RWPE2 (cell line): Measurements from ENCODE around the gene NUMBL.
A peak's percentile ranks its signal among the peaks of the same experiment; 100 is the strongest.

Experiments
- ATAC-seq: fragments of 200-7000 bp; cut with Tn5 transposase; 3 replicates; pipeline ENCODE4 v1.9.1; 2021; ENCODE audit warnings: low read depth
- DNase-seq: peaks from one replicate; pipeline ENCODE4 v3.0.0-alpha.2; 2020; ENCODE audit warnings: low spot score
- H3K27ac ChIP-seq: fragments of 450-650 bp; 2 replicates; pipeline ENCODE4 v1.5.1; 2017; ENCODE audit warnings: mild to moderate bottlenecking; ENCODE audit not compliant: poor library complexity, severe bottlenecking
- H3K27me3 ChIP-seq: fragments of 250-450 bp; sonication (Bioruptor Pico); 2 replicates; pipeline ENCODE4 v1.5.1; 2021; ENCODE audit warnings: mild to moderate bottlenecking, moderate library complexity; ENCODE audit not compliant: insufficient read depth, poor library complexity, severe bottlenecking
- H3K36me3 ChIP-seq: fragments of 250-450 bp; sonication (Bioruptor Pico); 2 replicates; pipeline ENCODE4 v1.5.1; 2020; ENCODE audit warnings: low read depth, mild to moderate bottlenecking, moderate library complexity
- H3K4me1 ChIP-seq: fragments of 250-450 bp; sonication (Bioruptor Pico); 2 replicates; pipeline ENCODE4 v1.5.1; 2021; ENCODE audit warnings: mild to moderate bottlenecking, moderate library complexity; ENCODE audit not compliant: insufficient read depth, poor library complexity, severe bottlenecking
- H3K4me3 ChIP-seq: fragments of 250-450 bp; sonication (Bioruptor Pico); 2 replicates; pipeline ENCODE4 v1.5.1; 2021; ENCODE audit warnings: mild to moderate bottlenecking, moderate library complexity; ENCODE audit not compliant: severe bottlenecking
- H3K9me3 ChIP-seq: fragments of 250-450 bp; sonication (Bioruptor Pico); 2 replicates; pipeline ENCODE4 v1.5.1; 2021; ENCODE audit warnings: mild to moderate bottlenecking, moderate library complexity; ENCODE audit not compliant: severe bottlenecking
- TF ChIP-seq, protein P1 (sequence below): fragments of 450-650 bp; IDR thresholded peaks from one replicate; pipeline ENCODE4 v1.5.1; 2017; ENCODE audit warnings: mild to moderate bottlenecking, moderate library complexity; ENCODE audit not compliant: poor library complexity, severe bottlenecking

The NUMBL gene

DNA sequence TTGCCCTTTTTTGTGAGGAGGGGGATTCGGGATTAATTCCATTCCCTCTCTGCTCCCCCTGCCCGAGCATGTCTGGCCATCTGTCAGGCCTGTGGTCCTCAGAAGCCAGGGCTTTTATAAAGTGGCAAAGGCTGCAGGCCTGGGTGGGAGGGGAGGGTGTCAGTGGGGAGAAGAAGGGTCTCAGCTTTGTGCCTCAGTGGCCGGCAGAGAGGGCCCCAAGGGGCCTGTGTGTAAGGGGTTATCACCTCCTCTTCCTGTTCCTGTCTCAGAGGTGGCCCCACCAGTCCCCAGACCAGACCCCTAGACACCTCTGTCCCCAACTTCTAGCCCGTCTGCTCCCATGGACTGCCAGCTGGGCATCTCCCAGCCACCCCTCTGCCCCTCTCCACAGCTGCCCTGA is 3.4 kb upstream of the NUMBL start:
- H3K9me3 ChIP-seq = no peaks in the 10 kb centered on the region
- DNase-seq (no peak), ATAC-seq (no peak)
- peaks cover 20% of the 10 kb centered on the region for H3K36me3 ChIP-seq
- no peaks in the 10 kb centered on the region for H3K27me3 ChIP-seq
- no peak overlapping the region for H3K4me3 ChIP-seq
- TF ChIP-seq, protein P1, sequence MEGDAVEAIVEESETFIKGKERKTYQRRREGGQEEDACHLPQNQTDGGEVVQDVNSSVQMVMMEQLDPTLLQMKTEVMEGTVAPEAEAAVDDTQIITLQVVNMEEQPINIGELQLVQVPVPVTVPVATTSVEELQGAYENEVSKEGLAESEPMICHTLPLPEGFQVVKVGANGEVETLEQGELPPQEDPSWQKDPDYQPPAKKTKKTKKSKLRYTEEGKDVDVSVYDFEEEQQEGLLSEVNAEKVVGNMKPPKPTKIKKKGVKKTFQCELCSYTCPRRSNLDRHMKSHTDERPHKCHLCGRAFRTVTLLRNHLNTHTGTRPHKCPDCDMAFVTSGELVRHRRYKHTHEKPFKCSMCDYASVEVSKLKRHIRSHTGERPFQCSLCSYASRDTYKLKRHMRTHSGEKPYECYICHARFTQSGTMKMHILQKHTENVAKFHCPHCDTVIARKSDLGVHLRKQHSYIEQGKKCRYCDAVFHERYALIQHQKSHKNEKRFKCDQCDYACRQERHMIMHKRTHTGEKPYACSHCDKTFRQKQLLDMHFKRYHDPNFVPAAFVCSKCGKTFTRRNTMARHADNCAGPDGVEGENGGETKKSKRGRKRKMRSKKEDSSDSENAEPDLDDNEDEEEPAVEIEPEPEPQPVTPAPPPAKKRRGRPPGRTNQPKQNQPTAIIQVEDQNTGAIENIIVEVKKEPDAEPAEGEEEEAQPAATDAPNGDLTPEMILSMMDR = no peak
- H3K27ac ChIP-seq = no peak overlapping the region
- H3K4me1 ChIP-seq = no peaks in the 10 kb centered on the region

DNA sequence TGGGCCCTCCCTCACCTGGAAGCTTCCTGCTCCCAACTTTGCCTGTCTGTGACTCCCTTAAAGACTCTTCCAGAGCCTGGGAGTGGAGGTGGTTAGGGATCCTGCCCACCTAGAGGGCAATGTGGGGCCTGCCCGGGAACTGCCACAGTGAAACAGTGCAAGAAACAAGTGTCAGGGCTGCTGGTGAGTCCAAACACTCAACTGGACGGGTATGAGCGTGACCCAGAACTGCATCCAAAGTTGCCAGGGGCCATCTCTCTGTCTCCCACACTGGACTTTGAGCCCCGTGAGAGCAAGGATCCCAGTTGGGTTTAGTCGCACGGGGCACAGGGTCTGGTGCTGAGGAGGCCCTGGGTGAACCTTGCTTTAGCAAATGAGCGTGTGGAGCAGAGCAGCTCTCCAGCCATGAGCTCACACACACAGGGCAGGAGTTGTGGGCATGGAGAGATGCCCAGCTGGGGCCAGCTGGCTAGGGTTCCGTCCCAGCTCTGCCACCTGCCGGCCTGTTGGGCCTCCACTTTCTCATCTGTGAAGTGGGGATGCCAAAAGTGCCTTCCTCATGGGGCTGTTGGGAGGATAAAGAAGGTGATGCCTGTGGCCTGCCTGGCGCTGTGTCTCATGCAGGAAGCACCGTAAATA is 2.8 kb upstream of the NUMBL start:
- H3K9me3 ChIP-seq = no peaks in the 10 kb centered on the region
- TF ChIP-seq, protein P1 = no peak
- DNase-seq (no peak), ATAC-seq (no peak)
- peaks cover 20% of the 10 kb centered on the region for H3K36me3 ChIP-seq
- no peak overlapping the region for H3K4me3 ChIP-seq
- no peaks in the 10 kb centered on the region for H3K27me3 ChIP-seq
- no peaks in the 10 kb centered on the region for H3K4me1 ChIP-seq
- H3K27ac ChIP-seq = no peak overlapping the region

DNA sequence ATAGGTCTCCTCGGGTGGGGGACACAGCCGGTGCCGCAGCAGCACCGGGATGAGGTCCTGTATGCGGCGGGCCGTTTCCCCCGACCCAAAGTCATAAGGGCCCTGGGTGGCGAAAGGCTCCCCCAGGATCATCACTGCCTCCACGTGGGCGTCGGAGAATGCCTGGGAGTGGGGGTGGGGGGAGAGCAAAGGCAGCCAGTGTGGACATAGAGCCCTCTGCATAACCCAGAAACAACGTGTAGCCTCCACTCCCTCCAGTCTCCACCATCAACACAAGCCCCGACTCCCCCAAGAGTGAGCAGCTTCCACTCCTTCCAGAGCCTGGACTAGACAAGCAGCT is 1.7 kb upstream of the NUMBL start:
- no peak for ATAC-seq
- Histone ChIP-seq H3K9me3 (no peaks in the 10 kb centered on the region), H3K27me3 (no peaks in the 10 kb centered on the region), H3K4me1 (no peaks in the 10 kb centered on the region), H3K36me3 (peaks cover 20% of the 10 kb centered on the region), H3K4me3 (no peak overlapping the region), H3K27ac (no peak overlapping the region)
- no peak for DNase-seq
- TF ChIP-seq, protein P1 = no peak

DNA sequence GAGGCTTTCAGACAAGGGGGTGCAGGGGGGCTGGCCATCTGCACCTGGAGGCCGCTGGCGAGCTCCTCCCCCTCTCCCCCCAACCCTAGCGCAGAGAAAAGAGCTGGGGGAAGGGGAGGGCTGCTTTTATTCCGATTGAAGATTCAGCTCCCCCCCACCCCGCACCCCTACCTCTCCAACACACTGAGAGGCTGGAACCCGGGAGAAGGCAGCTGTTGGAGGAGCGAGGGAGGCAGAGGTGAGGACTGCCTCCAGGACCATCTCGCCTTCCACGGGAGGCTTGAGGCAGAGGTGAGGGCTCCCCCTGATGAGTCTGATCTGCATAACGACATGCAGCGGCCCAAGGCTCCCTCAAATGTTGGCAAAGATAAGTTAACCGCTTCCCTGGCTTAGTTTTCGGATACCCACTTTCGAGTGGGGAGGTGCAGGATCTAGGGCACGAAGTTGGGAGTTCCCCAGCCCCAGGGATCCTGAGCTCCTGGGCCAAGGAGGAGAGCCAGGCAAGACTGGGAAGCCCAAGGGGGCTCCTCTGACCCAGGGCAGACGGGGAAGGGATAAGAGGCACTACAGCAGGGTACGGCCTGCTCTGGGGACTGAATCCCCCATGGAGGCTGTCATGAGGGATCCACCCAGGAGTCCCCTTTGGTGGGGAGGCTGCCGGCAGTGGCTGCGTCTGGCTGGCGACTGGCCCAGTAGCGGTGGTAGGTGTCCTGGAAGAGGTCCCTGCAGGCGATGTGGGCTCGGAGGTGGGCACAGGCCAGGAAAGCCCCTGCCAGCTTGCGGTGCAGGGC is 1.2 kb upstream of the NUMBL start:
- TF ChIP-seq, protein P1 = no peak
- Histone ChIP-seq H3K27me3 (no peaks in the 10 kb centered on the region), H3K4me3 (no peak overlapping the region), H3K27ac (peak overlapping the region; percentile 68), H3K4me1 (no peaks in the 10 kb centered on the region), H3K36me3 (peaks cover 22% of the 10 kb centered on the region), H3K9me3 (no peaks in the 10 kb centered on the region)
- no peak for DNase-seq
- ATAC-seq = no peak
